HuH-7.5 (cell line): ENCODE measurements around the gene PIGM.
"Not testable (repeated sequence)": the region's sequence is repeated elsewhere in the genome, so short reads cannot be mapped to it uniquely, and the experiment has no call there.

Experiments
- DNase-seq: peaks from one replicate; pipeline ENCODE4 v3.0.0; 2011; ENCODE audit warnings: low spot score

The PIGM gene

GRCh38 chr1:160061369-160062229, 29.8 kb upstream of the PIGM start:
- DNase-seq: no peak

- DNase-seq: no peak
Measured at GRCh38 chr1:160058087-160058486, 26.3 kb upstream of the PIGM start.

DNA sequence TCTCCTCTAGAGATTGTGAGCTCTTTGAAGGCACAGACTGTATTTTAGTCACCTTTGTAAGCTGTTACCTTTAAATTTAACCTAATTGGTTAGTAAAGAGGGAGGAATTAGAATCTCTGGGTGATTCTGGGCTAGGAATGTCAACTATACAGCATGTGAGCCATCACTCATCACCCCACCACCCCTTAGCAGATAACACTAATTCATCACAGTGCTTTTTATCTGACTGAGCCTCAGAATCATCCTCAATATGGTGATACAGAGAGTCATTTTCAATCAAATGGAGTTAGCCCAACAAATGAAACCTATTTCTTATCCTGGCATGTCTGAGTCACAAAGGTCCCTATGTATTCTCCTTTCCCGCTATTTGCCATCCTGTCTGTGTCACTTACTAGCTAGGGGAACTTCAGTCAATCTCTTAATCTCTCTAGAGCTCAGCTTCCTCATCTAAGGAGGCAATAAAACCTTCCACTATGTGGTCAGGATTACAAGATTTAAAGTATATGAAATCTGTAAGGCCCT, 24.9 kb upstream of the PIGM start:
- DNase-seq: no peak

- no peak for DNase-seq
Measured at GRCh38 chr1:160053548-160054365, 22.0 kb upstream of the PIGM start.

- DNase-seq: no peak
Measured at GRCh38 chr1:160052936-160053335, 21.1 kb upstream of the PIGM start.

DNA sequence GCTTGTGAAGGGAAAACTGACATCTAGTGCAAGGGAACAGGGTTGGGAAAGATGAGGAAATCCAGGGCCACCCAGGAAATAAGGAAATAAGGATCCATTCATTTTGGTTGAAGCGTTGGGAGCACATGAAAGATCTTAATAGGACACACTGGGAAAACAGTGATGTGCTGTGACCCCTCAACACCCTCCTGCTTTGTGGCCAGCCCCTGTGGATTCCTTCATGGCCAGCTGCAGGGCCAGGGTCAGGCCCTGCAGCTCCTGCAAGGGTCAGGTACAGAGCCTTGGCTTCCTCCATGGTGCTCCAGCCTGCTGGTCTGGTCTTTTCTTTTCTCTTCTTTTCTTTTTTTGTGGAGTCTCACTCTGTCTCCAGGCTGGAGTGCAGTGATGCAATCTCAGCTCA, 18.8 kb upstream of the PIGM start:
- no peak for DNase-seq

DNA sequence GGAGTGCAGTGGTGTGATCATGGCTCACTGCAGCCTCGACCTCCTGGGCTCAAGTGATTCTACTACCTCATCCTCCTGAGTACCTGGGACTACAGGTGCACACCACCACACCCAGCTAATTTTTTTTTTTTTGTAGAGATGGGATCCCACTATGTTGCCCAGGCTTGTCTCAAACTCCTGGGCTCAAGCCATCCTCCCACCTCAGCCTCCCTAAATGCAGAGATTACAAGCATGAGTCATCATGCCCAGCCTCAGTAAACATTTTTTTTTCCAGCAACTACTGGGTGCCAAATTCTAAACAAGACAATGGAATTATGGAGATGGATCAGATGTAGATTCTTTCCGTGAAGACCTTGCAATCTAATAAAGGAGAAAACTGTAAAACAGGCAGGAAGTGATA, 18.4 kb upstream of the PIGM start:
- not testable (repeated sequence) for DNase-seq

DNA sequence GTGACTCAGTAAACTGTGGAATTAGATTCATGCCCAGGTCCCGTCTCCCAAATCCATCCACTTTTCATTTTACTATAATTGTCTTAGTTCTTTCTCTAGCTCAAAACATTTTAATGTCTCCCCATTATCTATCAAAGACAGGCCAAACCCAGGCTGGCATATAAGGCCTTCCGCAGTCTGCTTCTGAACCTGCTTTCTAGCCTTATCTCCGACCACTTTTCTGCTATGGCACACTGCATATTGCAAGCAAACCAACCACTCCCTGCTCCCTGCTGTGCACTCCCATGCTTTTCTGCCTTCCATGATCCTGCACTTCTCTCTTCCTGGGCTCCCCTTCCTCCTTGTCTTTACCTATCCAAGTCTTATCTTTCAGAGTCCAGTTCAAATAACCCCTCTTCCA, 17.3 kb upstream of the PIGM start:
- DNase-seq: no peak

- DNase-seq: no peak
Measured at GRCh38 chr1:160048335-160048734, 16.5 kb upstream of the PIGM start.

- DNase-seq: no peak
Measured at GRCh38 chr1:160047111-160047991, 15.6 kb upstream of the PIGM start.

GRCh38 chr1:160046494-160047110, 14.8 kb upstream of the PIGM start:
- no peak for DNase-seq

DNA sequence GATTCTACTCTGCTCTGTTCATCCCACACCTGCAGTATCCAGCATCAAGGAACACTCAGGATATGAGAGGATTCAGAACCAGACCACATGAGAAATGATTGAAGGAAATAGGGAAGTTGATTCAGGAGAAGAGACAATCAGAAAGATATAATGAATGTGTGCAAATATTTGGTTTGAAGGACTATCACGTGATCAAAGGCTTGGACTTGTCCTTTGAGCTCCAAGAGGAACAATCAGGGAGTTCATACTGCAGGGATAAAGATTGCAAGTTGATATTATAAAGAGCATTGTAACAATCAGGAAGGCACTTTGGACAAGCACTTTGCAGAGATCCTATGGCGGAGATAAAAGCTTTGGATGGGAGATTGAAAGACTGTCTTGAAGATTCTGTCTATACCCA, 13.9 kb upstream of the PIGM start:
- DNase-seq: no peak

- DNase-seq: no peak
Measured at GRCh38 chr1:160043543-160043942, 11.8 kb upstream of the PIGM start.

DNA sequence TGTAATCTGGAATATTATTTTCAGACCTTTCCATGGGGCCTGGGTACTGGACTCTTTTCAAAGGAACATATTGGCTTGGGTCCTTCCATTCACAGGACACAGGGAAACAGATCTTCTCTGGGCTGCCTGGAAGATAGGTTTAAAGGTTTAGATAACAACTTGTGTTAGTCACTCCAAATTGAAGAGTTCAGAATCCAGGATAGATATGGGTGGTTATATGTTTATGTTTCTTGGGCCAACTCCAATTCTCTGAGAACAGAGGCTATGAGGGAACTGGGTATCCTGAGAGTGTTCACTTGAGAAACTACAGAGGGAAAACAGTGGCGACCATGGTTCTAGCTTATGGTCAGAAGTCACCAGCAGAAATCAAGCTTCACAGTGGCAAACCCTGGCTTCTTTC, 8.7 kb upstream of the PIGM start:
- no peak for DNase-seq

DNA sequence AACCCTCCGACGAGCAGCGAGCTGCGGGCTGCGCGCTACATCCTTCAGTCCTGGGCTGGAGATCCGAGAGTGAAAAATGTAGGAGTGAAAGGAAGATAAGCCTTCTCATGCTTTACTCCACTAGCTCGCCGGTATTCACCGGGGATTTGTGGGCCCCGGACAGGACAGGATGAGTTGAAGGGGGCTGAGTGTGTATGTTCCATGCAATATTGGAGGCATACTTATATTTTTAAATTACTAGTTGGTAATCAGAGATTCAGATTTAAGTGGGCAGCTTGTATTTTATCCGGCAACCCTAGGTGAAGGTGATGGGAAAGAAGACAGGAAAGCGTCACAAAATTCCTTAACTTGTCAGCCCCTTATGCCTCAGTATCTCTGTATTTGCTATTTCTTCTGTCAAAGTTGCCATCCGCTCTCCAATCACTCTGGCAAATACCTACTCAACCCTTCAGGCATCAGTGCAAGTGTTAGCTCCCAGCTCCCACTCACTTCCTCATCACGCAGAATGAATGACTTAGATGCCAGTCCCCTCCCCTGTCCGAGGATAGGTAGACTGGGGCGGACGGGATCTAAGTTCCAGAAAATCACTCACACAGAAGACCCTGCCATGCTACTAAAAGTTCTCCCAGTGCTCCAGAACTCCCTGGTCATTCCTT, 503 bp upstream of the PIGM start:
- DNase-seq: no peak

DNA sequence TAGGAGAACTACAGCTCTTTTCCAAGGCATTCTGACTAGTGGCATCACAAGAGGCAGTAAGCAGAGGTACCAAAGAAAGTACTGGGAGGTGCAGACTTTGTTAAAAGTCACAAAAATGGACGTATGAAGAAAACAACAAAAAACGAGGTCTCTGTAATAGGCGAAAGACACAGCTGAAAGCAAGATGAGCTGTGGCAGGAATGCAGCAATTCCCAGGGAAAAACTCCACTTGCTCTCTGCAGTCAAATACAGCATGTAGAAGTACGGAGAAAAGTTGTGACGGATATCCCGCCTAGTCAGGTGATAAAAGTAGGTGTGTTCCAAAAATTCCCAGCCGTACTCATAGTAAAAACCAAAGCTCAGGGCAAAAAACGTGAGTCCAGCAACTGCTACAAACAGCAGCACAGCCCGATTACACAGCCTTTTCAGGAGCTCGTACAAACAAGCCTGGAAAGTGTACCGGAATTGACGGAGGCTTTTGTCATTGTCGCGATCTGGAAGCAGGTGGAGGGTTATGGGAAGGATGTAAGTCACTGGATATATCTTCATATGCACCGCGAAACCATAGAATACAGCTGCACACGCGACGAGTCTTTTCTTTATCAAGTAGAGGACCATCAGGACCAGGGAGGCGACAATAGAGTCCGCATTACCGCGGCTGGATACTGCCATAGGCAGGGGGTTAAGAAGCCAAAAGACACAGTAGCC, 979 bp downstream of the PIGM start:
- DNase-seq: no peak

- DNase-seq: no peak
Measured at GRCh38 chr1:160028426-160028825, 3.4 kb downstream of the PIGM start.

GRCh38 chr1:160025314-160025713, 6.5 kb downstream of the PIGM start:
- DNase-seq: no peak

GRCh38 chr1:160024195-160024905, 7.4 kb downstream of the PIGM start:
- DNase-seq: no peak
